Measurements from ENCODE around the gene GAMT.

GAMT gene

DNA sequence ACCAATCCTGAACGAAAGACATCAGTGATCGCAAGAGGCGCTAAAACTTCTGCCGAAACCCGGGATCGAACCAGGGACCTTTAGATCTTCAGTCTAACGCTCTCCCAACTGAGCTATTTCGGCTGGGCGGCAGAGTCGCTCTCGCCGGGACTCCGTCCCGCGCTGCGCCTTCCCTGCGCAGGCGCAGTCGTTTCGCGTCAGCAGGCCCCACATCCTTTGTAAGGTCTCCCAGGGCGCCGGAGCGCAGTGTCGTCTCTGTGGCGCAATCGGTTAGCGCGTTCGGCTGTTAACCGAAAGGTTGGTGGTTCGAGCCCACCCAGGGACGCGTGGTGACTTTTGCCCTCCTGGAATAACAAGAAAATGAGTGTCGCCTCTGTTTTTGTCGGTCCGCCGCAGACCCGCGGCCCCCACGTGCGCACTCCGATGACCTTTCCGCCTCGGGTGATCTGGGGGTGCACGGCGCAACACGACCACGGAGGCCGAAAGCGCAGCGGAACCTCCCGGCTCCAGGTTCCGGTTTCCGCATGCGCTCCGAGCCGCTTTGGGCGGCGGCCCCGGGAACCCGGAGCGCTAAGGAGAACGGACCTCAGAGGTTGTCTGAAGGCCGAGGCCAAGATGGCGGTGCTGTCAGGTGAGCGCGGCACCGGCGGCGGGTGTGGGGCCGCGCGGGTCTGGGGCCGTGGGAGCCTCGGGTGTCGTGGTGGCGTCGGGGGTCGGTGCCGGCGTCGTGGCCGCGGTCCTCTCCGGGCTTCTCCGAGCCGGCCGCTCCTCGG lies 17.8 kb downstream of the GAMT start, which contains the start of gene NDUFS7:
Gene NDUFS7 (plus strand): TSS at position 596 of the 773 bp plus-strand sequence. CDS start 20 bp downstream, at position 616.
- DNase-seq, result peak; percentile 90

DNA sequence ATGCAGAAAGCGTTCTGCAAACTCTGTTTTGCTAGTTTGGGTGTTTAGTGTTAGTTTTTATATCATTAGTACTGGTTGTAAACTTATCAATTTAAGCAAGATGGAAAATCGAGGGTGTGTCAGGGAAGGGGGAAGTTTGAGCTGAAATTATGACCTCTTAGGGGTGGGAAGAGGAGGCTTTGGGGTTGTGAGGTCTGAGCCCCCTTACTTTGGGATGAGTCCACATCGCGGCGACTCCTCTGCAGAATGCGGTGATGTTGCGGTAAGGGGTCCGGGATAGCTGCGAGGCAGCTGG lies 18.4 kb downstream of the GAMT start:
- DNase-seq, result no peak

- no peak for DNase-seq
These were observed 19.1 kb downstream of the GAMT start for GRCh38 chr19:1382250-1382649.

- no peak for DNase-seq
These were observed 21.3 kb downstream of the GAMT start for GRCh38 chr19:1379961-1380489.

DNA sequence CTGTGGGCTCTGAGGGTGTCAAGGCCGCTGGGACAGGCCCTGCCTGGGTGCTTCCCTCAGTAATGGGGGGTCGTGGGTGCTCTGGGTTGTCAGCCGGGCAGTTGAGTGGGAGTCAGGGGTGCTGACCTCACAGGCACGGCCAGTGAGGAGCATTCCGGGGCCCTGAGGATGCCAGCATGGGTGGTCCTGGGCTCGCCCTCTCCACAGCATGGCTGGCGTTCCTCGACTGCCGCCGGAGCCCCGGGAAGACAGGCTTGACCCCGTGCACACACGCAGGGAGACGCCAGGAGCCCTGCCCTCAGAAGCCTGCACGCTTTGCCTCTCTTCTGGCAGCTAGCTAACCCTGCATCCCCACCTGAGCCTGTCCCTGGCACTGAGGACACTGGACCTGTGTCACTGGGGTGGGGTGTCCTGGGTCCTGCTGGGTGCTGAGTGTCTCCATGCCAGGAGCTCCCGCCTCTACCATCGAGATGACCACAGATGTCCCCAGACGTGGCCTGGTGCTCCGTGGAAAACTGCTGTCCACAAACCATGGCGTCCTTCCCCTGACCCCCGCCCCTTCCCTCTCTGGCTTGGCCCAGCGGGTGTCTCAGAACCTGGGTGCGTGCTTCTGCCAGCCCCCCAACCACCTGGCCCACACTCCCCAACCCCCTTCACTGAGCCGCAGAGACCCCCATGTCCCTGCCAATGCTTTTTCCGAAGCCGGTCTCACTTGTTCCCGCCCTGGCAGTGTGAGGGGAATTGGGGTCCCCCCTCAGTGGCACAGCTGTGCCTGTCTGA lies 22.0 kb downstream of the GAMT start:
- DNase-seq, result no peak

- DNase-seq, result no peak
These were observed 23.2 kb downstream of the GAMT start for GRCh38 chr19:1377965-1378785.

- DNase-seq, result no peak
These were observed 24.0 kb downstream of the GAMT start for GRCh38 chr19:1377176-1377964.

GRCh38 chr19:1376415-1376805 lies 24.9 kb downstream of the GAMT start:
- DNase-seq, result no peak

GRCh38 chr19:1374250-1374577 lies 27.1 kb downstream of the GAMT start:
- no peak for DNase-seq

GRCh38 chr19:1373534-1374249 lies 27.6 kb downstream of the GAMT start:
- no peak for DNase-seq

GRCh38 chr19:1373042-1373533 lies 28.3 kb downstream of the GAMT start:
- DNase-seq, result no peak

DNA sequence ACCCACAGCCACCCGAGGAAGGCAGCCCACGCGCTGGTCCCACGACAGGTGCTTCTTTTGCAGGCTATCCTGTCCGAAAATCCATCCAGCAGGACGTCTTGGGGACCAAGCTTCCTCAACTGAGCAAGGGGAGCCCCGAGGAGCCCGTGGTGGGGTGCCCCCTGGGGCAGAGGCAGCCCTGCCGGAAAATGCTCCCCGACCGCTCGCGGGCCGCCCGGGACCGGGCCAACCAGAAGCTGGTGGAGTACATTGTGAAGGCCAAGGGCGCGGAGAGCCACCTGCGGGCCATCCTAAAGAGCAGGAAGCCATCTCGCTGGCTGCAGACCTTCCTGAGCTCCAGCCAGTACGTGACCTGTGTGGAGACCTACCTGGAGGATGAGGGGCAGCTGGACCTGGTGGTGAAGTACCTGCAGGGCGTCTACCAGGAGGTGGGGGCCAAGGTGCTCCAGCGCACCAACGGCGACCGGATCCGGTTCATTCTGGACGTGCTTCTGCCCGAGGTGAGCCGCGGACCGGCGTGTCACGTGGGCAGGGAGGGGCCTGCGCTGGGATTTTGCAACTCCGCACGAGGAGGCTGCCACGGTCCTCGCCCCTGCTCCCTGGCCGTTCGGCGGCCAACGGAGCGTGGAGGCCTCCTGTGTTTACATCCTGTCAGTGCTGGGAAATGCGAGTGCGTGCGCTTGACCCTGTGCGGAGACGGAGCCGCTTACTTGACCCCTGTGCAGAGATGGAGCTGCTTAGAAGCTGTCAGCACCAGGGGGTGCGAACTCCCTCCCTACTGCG lies 30.6 kb downstream of the GAMT start:
- DNase-seq, result no peak

GRCh38 chr19:1369214-1369805 lies 32.0 kb downstream of the GAMT start:
- DNase-seq, result no peak

DNA sequence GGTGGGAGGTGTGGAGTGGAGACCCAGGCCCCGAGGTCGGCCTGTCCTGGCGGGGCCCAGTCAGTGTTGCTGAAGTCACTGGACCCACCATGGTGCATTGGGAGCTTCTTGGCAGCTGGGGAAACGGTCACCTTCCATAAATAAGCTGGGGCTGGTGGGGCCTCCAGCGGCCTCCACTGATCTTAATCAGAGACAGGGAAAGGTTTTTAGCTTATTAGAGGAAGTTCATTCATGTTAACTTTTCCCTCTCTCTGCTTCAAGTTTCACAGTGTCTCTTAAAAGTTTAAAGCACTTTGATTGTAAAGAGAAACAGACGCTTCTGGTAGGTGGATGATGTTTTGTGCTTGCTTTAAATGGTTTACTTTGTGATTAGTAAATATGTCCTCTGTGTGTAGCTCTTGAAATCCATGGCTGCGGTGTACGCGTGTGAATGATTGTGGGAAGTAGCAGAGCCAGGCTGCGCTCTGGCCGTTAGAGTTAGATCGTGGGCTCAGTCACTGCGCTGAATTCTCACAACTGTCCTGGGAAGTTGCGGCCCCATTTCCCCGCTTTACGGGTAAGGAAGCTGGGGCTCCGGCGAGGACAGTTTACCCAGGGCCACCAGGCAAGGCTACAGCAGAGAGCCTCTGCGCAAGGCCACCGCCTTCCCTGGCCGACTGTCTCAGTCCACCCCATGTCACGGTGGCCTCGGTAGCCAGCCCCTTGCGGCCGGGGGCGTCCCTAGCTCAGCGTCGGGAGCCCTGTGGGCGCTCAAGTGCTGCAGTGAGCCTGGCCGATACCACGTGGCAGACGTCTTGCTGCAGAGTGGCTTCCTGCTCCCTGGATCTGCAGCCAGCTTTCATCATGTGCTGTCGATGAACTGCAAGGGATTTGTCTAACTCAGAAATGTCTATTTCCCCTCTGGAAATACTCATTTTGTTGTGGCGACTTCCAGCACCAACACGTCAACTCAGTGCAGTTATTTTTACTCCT lies 34.2 kb downstream of the GAMT start:
- no peak for DNase-seq

- DNase-seq, result no peak
These were observed 35.0 kb downstream of the GAMT start for GRCh38 chr19:1366296-1366695.

DNA sequence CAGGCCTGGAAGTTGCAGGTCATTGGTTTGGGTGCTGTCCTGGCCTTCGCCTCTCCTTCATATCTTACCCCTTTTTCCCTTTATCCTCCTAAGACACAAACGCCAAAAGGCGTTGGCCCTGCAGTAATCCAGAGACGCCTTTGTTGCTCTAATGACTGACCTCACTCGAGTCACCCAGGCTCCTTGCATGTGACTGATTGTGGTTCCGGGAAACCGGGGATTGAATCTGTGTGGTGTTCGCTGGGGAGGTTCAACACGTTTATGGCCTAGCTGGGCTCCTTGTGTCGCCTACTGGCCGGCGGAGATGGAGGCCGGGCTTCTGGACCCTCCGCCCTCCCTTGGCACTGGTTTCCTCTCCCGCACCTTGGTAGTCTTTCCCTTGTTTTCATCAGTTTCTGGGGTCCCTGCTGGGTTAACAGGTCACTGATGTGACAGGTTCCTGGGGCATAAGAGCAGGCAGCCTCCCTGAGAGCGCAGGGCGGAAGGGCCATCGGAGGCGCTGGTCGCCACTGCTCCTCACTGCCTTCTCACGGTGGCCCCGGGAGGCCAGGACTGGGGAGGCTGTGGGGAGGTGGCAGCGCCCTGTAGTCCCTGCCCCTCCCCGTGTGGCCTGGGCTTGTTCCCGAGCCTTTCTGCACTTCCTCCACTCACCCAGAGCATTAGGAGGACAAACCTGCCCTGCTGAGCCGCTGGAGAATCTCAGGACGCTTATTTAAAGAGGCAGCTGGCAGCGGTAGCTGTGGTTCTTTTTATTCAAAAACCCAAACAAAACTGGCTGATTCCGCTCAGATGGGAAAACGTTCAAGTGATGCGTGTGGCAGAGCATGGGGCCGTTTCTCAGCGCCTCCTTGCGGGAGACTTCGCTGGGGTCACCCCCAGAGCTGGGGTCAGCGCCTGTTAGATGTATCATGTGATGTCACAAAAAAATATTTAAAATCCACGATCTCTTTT lies 35.7 kb downstream of the GAMT start:
- no peak for DNase-seq

GRCh38 chr19:1364070-1364704 lies 37.2 kb downstream of the GAMT start:
- no peak for DNase-seq

Data from effector CD8-positive, alpha-beta T cell (primary cell).